WTC11 (cell line): ENCODE measurements around the gene MAP4. TPM values are rescaled to one million over a fixed set of nuclear protein-coding genes. Genes with fewer than 3 reads are reported as not detected.
"Not testable (repeated sequence)": the region's sequence is repeated elsewhere in the genome, so short reads cannot be mapped to it uniquely, and the experiment has no call there.

Experiments used
- ATAC-seq: fragments of 200-7000 bp; cut with Tn5 transposase; 2 replicates; pipeline ENCODE4 v1.10.0; 2021; ENCODE audit warnings: mild to moderate bottlenecking, moderate library complexity
- CTCF ChIA-PET: fragments of 300-600 bp; sonication (Branson Sonifier 250); formaldehyde crosslinking; loops from one replicate; lab custom pipeline; 2021; ENCODE audit warnings: antibody characterized with exemption; lab: Charles Lee
- POLR2A ChIA-PET: fragments of 350-600 bp; sonication (Branson Sonifier 250); formaldehyde crosslinking; loops from one replicate; lab custom pipeline; 2021; ENCODE audit warnings: antibody characterized with exemption; lab: Charles Lee
- DNase-seq: peaks from one replicate; pipeline ENCODE4 v3.0.0; 2021; ENCODE audit warnings: low spot score
- H3K27ac Mint-ChIP-seq: 2 replicates; pipeline ENCODE4 v1.8.0; 2021; ENCODE audit warnings: mixed read lengths
- H3K27me3 Mint-ChIP-seq: 2 replicates; pipeline ENCODE4 v1.8.0; 2021; ENCODE audit warnings: low read depth, mild to moderate bottlenecking, moderate library complexity, mixed read lengths
- H3K36me3 Mint-ChIP-seq: 2 replicates; pipeline ENCODE4 v1.8.0; 2021; ENCODE audit warnings: mixed read lengths
- H3K4me1 Mint-ChIP-seq: 2 replicates; pipeline ENCODE4 v1.8.0; 2022; ENCODE audit warnings: mixed read lengths
- H3K4me3 Mint-ChIP-seq: 2 replicates; pipeline ENCODE4 v1.8.0; 2021; ENCODE audit warnings: mild to moderate bottlenecking, moderate library complexity, mixed read lengths
- H3K9me3 Mint-ChIP-seq: 2 replicates; pipeline ENCODE4 v1.8.0; 2021; ENCODE audit warnings: mixed read lengths
- ATF1 ChIP-seq: sonication (generic); formaldehyde crosslinking; IDR thresholded peaks from 2 replicates; pipeline ENCODE4 v1.8.1; 2023; ENCODE audit warnings: mild to moderate bottlenecking, moderate library complexity, missing genetic modification reagents
- CREM ChIP-seq: sonication (generic); formaldehyde crosslinking; IDR thresholded peaks from 2 replicates; pipeline ENCODE4 v1.8.1; 2022; ENCODE audit warnings: mild to moderate bottlenecking, missing genetic modification reagents, moderate library complexity
- HMGA2 ChIP-seq: fragments of 250-450 bp; sonication (Bioruptor Pico); IDR thresholded peaks from 2 replicates; pipeline ENCODE4 v1.4.0; 2021; ENCODE audit warnings: mild to moderate bottlenecking, moderate library complexity
- NFYB ChIP-seq: sonication (generic); formaldehyde crosslinking; conservative IDR thresholded peaks from 2 replicates; pipeline ENCODE4 v1.8.0; 2022; ENCODE audit warnings: low read depth, missing genetic modification reagents
- NR2C2 ChIP-seq: sonication (generic); formaldehyde crosslinking; IDR thresholded peaks from 2 replicates; pipeline ENCODE4 v1.8.0; 2022; ENCODE audit warnings: mild to moderate bottlenecking, missing genetic modification reagents
- NR3C1 ChIP-seq: sonication (generic); formaldehyde crosslinking; conservative IDR thresholded peaks from 2 replicates; pipeline ENCODE4 v1.8.1; 2023; ENCODE audit warnings: low read depth, mild to moderate bottlenecking, missing genetic modification reagents
- SP1 ChIP-seq: sonication (generic); formaldehyde crosslinking; conservative IDR thresholded peaks from 2 replicates; pipeline ENCODE4 v1.8.1; 2022; ENCODE audit warnings: missing genetic modification reagents
- TP53 ChIP-seq: sonication (generic); formaldehyde crosslinking; IDR thresholded peaks from 2 replicates; pipeline ENCODE4 v1.8.1; 2023; ENCODE audit warnings: mild to moderate bottlenecking, missing genetic modification reagents
- ZNF219 ChIP-seq: sonication (generic); formaldehyde crosslinking; IDR thresholded peaks from 2 replicates; pipeline ENCODE4 v1.8.0; 2023; ENCODE audit warnings: missing genetic modification reagents, mild to moderate bottlenecking, borderline replicate concordance
- ZNF317 ChIP-seq: sonication (generic); formaldehyde crosslinking; IDR thresholded peaks from 2 replicates; pipeline ENCODE4 v1.8.1; 2023; ENCODE audit warnings: low read depth, mild to moderate bottlenecking, moderate library complexity, missing genetic modification reagents, borderline replicate concordance
- total RNA-seq: library from RNA; stranded (reverse); gene quantifications from 3 replicates; pipeline ENCODE4 v1.2.3, GENCODE V29; 2021
- TF ChIP-seq, protein P1 (sequence below): sonication (generic); formaldehyde crosslinking; IDR thresholded peaks from 2 replicates; pipeline ENCODE4 v1.8.0; 2023; ENCODE audit warnings: missing genetic modification reagents, mild to moderate bottlenecking, borderline replicate concordance
- TF ChIP-seq, protein P2 (sequence below): sonication (generic); formaldehyde crosslinking; IDR thresholded peaks from 2 replicates; pipeline ENCODE4 v1.8.0; 2022; ENCODE audit warnings: mild to moderate bottlenecking, missing genetic modification reagents
- TF ChIP-seq, protein P3 (sequence below): sonication (generic); formaldehyde crosslinking; IDR thresholded peaks from 2 replicates; pipeline ENCODE4 v1.8.1; 2023; ENCODE audit warnings: mild to moderate bottlenecking, missing genetic modification reagents
- TF ChIP-seq, protein P4 (sequence below): sonication (generic); formaldehyde crosslinking; IDR thresholded peaks from 2 replicates; pipeline ENCODE4 v1.8.1; 2022; ENCODE audit warnings: missing genetic modification reagents, borderline replicate concordance
- TF ChIP-seq, protein P5 (sequence below): sonication (generic); formaldehyde crosslinking; IDR thresholded peaks from 2 replicates; pipeline ENCODE4 v1.8.1; 2022; ENCODE audit warnings: low read depth, mild to moderate bottlenecking, moderate library complexity, missing genetic modification reagents, borderline replicate concordance
- TF ChIP-seq, protein P6 (sequence below): fragments of 250-450 bp; sonication (Bioruptor Pico); IDR thresholded peaks from 2 replicates; pipeline ENCODE4 v1.9.0; 2021; ENCODE audit warnings: moderate library complexity, mild to moderate bottlenecking, inconsistent platforms, borderline replicate concordance

MAP4 gene
- total RNA-seq, 1 experiment from 2014 or later, result 199 TPM

DNA sequence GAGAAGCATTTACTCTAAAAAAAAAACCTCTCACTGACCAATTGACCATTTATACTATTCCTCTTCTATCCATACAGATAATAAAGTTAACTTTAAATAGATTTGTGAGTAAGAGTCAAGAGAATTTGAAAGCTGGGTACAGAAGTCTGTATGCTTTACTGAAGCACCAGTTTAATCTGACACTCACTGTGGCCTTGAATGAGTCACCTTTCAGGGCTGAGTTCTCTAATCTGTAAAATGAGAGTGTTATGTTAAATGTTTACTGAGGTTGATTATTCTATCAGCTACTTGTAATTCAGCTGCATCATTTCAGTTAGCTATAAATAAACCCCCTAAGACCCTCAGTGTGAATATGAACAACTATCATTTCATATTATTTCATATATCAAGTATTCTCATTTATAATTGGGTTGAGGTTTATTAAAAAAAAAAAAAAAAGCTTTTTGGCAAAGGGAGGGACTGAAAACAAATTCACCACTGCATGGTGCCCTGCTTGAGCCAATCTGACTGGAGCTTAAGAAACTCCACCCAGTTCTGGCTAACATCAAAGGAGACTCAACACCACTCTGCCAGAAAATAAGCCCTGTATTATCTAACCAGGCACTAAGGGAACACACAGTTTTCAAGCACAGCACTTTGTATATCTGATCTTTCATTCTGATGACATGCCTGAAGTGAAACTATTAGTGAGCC, 2.8 kb downstream of the MAP4 start (continued):
- TF ChIP-seq, protein P1, sequence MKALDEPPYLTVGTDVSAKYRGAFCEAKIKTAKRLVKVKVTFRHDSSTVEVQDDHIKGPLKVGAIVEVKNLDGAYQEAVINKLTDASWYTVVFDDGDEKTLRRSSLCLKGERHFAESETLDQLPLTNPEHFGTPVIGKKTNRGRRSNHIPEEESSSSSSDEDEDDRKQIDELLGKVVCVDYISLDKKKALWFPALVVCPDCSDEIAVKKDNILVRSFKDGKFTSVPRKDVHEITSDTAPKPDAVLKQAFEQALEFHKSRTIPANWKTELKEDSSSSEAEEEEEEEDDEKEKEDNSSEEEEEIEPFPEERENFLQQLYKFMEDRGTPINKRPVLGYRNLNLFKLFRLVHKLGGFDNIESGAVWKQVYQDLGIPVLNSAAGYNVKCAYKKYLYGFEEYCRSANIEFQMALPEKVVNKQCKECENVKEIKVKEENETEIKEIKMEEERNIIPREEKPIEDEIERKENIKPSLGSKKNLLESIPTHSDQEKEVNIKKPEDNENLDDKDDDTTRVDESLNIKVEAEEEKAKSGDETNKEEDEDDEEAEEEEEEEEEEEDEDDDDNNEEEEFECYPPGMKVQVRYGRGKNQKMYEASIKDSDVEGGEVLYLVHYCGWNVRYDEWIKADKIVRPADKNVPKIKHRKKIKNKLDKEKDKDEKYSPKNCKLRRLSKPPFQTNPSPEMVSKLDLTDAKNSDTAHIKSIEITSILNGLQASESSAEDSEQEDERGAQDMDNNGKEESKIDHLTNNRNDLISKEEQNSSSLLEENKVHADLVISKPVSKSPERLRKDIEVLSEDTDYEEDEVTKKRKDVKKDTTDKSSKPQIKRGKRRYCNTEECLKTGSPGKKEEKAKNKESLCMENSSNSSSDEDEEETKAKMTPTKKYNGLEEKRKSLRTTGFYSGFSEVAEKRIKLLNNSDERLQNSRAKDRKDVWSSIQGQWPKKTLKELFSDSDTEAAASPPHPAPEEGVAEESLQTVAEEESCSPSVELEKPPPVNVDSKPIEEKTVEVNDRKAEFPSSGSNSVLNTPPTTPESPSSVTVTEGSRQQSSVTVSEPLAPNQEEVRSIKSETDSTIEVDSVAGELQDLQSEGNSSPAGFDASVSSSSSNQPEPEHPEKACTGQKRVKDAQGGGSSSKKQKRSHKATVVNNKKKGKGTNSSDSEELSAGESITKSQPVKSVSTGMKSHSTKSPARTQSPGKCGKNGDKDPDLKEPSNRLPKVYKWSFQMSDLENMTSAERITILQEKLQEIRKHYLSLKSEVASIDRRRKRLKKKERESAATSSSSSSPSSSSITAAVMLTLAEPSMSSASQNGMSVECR (CRISPR knock-in tag), result no peak
- no peak for TF ChIP-seq SP1
- TF ChIP-seq TP53, result no peak
- no peak for TF ChIP-seq ZNF317 (CRISPR knock-in tag)

DNA sequence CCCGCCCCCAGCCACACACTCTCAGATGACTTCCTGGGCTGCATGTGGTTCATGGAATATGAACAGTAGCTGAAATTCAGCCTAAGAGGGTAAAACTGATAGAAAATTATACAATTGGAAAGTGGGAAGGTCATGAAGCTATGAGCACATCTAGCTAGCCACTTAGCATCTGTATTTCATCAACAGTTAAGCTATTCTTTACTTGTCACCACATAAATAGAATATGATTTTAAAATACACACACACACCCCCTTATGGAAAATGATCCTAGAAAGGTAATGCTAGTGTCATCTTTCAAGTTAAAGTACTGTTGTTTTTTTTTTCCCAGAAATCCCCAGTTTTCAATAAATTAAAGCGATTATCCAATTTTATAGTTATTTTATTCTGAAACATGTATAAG, 3.6 kb downstream of the MAP4 start:
- CTCF ChIA-PET, result interaction anchor here (5.3 kb wide), 1 partner anchor 139 kb away, joined by 27 read pairs; no protein-coding TSS in a partner anchor
- H3K4me1 Mint-ChIP-seq, result peaks cover 52% of the 10 kb centered on the region

DNA sequence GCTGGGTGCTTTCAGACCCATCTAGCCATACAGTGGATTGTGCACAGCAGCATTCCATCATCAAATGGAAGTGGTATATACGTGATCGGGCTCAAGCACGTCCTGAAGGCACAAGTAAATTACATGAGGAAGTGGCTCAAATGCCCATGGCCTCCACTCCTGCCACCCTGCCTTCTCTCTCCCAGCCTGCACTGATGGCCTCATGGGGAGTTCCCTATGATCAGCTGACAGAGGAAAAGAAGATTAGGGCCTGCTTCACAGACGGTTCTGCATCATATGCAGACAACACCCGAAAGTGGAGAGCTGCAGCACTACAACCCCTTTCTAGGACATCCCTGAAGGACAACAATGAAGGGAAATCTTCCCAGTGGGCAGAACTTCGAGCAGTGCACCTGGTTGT, 8.2 kb downstream of the MAP4 start:
- H3K9me3 Mint-ChIP-seq, H3K27ac Mint-ChIP-seq, H3K4me3 Mint-ChIP-seq, DNase-seq, H3K36me3 Mint-ChIP-seq, ATAC-seq, CTCF ChIA-PET, H3K27me3 Mint-ChIP-seq, POLR2A ChIA-PET: not testable (repeated sequence)
- H3K4me1 Mint-ChIP-seq, result peaks cover 26% of the 10 kb centered on the region

More for the DNA sequence above, 3.6 kb downstream of the MAP4 start:
- ATAC-seq (no peak), DNase-seq (no peak)
- POLR2A ChIA-PET, result no interaction called here
- H3K27ac Mint-ChIP-seq, result no peak overlapping the region
- TF ChIP-seq, protein P2, sequence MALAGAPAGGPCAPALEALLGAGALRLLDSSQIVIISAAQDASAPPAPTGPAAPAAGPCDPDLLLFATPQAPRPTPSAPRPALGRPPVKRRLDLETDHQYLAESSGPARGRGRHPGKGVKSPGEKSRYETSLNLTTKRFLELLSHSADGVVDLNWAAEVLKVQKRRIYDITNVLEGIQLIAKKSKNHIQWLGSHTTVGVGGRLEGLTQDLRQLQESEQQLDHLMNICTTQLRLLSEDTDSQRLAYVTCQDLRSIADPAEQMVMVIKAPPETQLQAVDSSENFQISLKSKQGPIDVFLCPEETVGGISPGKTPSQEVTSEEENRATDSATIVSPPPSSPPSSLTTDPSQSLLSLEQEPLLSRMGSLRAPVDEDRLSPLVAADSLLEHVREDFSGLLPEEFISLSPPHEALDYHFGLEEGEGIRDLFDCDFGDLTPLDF (CRISPR knock-in tag), result no peak
- TF ChIP-seq CREM (no peak), HMGA2 (no peak), ZNF219 (no peak), ATF1 (CRISPR knock-in tag) (no peak), NFYB (CRISPR knock-in tag) (no peak), TP53 (no peak), NR3C1 (CRISPR knock-in tag) (no peak), NR2C2 (CRISPR knock-in tag) (no peak)
- TF ChIP-seq, protein P3, sequence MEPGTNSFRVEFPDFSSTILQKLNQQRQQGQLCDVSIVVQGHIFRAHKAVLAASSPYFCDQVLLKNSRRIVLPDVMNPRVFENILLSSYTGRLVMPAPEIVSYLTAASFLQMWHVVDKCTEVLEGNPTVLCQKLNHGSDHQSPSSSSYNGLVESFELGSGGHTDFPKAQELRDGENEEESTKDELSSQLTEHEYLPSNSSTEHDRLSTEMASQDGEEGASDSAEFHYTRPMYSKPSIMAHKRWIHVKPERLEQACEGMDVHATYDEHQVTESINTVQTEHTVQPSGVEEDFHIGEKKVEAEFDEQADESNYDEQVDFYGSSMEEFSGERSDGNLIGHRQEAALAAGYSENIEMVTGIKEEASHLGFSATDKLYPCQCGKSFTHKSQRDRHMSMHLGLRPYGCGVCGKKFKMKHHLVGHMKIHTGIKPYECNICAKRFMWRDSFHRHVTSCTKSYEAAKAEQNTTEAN (CRISPR knock-in tag), result no peak
- TF ChIP-seq, protein P4, sequence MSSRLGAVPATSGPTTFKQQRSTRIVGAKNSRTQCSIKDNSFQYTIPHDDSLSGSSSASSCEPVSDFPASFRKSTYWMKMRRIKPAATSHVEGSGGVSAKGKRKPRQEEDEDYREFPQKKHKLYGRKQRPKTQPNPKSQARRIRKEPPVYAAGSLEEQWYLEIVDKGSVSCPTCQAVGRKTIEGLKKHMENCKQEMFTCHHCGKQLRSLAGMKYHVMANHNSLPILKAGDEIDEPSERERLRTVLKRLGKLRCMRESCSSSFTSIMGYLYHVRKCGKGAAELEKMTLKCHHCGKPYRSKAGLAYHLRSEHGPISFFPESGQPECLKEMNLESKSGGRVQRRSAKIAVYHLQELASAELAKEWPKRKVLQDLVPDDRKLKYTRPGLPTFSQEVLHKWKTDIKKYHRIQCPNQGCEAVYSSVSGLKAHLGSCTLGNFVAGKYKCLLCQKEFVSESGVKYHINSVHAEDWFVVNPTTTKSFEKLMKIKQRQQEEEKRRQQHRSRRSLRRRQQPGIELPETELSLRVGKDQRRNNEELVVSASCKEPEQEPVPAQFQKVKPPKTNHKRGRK, result no peak
- TF ChIP-seq, protein P5, sequence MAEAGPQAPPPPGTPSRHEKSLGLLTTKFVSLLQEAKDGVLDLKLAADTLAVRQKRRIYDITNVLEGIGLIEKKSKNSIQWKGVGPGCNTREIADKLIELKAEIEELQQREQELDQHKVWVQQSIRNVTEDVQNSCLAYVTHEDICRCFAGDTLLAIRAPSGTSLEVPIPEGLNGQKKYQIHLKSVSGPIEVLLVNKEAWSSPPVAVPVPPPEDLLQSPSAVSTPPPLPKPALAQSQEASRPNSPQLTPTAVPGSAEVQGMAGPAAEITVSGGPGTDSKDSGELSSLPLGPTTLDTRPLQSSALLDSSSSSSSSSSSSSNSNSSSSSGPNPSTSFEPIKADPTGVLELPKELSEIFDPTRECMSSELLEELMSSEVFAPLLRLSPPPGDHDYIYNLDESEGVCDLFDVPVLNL, result no peak
- TF ChIP-seq, protein P6, sequence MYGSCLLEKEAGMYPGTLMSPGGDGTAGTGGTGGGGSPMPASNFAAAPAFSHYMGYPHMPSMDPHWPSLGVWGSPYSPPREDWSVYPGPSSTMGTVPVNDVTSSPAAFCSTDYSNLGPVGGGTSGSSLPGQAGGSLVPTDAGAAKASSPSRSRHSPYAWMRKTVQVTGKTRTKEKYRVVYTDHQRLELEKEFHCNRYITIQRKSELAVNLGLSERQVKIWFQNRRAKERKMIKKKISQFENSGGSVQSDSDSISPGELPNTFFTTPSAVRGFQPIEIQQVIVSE (CRISPR knock-in tag), result no peak
- H3K36me3 Mint-ChIP-seq, result peaks cover 8% of the 10 kb centered on the region; the same call in 1 of the 2 replicates
- no peaks in the 10 kb centered on the region for H3K27me3 Mint-ChIP-seq
- no peaks in the 10 kb centered on the region; the same call in 1 of the 2 replicates for H3K9me3 Mint-ChIP-seq
- H3K4me3 Mint-ChIP-seq, result no peak overlapping the region

DNA sequence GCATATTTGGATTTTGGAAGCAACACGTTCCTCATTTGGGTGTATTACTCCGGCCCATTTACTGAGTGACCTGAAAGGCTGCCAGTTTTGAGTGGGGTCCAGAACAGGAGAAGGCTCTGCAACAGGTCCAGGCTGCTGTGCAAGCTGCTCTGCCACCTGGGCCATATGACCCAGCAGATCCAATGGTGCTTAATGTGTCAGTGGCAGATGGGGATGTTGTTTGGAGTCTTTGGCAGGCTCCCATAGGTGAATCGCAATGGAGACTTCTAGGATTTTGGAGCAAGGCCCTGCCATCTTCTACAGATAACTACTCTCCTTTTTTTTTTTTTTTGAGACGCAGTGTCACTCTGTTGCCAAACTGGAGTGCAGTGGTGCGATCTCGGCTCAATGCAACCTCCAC, 8.9 kb downstream of the MAP4 start:
- POLR2A ChIA-PET, ATAC-seq, DNase-seq, CTCF ChIA-PET, H3K4me3 Mint-ChIP-seq, H3K27ac Mint-ChIP-seq, H3K27me3 Mint-ChIP-seq, H3K9me3 Mint-ChIP-seq, H3K36me3 Mint-ChIP-seq: not testable (repeated sequence)
- peaks cover 21% of the 10 kb centered on the region for H3K4me1 Mint-ChIP-seq

DNA sequence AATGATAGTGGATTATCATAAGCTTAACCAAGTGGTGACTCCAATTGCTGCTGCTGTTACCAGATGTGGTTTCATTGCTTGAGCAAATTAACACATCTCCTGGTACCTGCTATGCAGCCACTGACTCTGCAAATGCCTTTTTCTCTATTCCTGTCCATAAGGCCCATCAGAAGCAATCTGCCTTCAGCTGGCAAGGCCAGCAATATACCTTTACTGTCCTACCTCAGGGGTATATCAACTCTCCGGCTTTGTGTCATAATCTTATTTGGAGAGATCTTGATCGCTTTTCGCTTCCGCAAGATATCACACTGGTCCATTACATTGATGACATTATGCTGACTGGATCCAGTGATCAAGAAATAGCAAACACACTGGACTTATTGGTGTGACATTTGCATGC, 9.4 kb downstream of the MAP4 start:
- CTCF ChIA-PET, result interaction anchor here (1.1 kb wide), 1 partner anchor 17 kb away, joined by 4 read pairs; no protein-coding TSS in a partner anchor
- DNase-seq, H3K27ac Mint-ChIP-seq, POLR2A ChIA-PET, ATAC-seq, H3K9me3 Mint-ChIP-seq, H3K4me3 Mint-ChIP-seq, H3K27me3 Mint-ChIP-seq, H3K36me3 Mint-ChIP-seq: not testable (repeated sequence)
- H3K4me1 Mint-ChIP-seq, result peaks cover 16% of the 10 kb centered on the region
